GM18870 (cell line): ENCODE measurements around the gene CNTNAP2.
"Not testable (repeated sequence)": the region's sequence is repeated elsewhere in the genome, so short reads cannot be mapped to it uniquely, and the experiment has no call there.

ENCODE experiments used
- ATAC-seq: cut with Tn5 transposase; IDR thresholded peaks from one replicate; pipeline ENCODE4 v1.9.1; 2021; ENCODE audit warnings: moderate library complexity; ENCODE audit not compliant: unreplicated experiment

CNTNAP2 gene

DNA sequence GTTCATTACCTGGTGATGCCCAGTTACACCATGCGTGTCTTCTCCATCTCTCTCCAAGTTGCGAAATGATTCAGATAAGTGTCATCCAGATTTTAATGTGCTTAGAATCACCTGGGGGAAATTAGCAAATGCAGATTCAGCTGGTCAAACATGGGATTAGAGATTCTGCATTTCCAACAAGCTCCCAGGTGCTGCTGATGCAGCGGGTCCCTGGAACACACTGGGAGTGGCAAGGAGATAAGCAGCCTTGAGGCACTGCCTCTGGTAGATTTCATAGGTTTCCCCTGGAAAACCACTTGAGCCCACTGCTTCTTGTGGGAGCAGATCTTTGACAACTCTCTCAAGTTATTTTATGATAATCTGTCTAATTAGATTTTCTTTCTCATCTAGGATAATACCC is 2278.0 kb downstream of the CNTNAP2 start:
- ATAC-seq = no peak

DNA sequence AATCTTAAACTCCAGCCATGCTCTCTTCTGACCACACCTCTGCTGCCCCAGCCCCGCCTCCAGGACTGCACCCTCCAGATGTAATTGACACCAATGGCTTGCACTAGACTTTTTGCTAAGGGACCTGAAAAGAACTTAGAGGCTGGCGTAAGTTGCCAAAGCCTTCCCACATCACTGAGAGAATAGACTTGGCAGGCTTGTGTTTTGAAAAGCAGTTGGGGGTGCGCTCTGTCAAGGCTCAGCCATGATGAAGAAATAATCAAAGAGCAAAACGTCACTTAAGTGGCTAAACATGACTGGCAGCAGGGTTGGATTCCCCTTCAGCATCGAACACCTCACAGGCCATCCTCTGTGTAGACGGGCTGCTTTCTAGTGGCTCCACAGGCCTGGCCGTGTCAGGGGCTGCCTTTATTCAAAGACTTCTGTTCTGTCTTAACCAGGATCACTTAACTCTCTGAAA is 2278.8 kb downstream of the CNTNAP2 start:
- no peak for ATAC-seq

- no peak for ATAC-seq
Observed at GRCh38 chr7:148395990-148396716, 2279.6 kb downstream of the CNTNAP2 start.

DNA sequence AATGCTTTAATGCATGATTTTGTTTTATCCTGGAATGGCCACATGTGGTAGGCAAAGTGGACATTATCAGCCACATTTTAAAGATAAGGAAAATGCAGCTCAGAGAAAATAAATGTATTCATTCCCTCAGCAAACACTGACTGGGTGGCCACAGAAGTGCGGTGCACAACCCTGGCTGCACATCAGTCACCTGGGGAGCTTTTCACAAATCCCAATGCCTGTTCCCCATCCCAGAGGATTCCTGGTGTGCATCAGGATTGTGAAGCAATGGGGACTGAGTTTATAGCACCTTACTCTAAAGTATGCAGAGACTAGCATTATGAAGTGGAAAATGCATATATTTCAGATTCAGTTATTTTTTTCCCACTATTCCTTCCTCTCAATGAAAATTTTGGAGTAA is 2280.5 kb downstream of the CNTNAP2 start:
- ATAC-seq = no peak

- ATAC-seq = no peak
Observed at GRCh38 chr7:148397551-148397950, 2280.9 kb downstream of the CNTNAP2 start.

GRCh38 chr7:148397985-148398384 is 2281.4 kb downstream of the CNTNAP2 start:
- ATAC-seq = no peak

DNA sequence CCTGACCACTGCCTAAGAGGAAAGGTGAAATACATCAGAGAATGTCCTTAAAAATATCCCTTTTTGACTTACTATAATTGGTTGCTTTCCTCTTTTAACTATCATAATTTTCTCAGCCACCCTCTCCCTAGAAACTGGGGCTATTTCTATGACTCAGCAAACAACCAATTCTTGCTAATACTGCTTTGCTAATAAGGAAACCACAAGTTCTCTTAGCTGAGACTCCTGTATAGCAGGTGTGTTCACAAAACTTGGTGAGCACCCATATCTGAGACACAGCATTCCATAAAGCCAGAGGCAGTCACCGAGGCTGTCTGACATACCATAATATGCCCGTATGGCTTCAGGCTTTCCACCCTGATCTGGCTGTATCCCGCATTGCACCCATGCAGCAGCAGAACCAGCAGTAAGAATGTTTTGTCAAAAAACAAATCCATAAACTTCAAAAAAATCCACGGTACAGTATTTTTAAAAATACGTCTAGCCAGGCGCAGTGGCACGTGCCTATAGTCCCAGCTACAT is 2282.3 kb downstream of the CNTNAP2 start:
- peak; percentile 89 for ATAC-seq

- no peak for ATAC-seq
Observed at GRCh38 chr7:148400101-148400500, 2283.5 kb downstream of the CNTNAP2 start.

DNA sequence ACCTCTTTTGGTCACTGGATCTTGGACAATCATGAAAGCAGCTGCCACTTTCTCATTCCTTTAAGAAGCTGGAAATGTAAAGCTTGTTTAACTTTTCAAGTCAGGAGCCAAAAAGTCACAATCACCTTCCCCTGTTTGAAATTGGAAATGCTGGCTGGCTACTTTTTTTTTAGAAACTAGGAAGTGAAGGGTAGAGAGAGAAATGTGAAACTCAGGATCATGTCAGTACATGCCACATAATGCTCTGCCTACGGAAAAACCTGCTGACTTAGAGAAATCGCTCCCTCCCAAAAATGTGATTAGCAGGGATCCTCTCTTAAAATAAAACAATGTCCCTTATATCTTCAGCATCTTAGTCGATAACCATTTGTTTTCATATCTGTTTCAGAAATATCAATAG is 2285.6 kb downstream of the CNTNAP2 start:
- ATAC-seq = no peak

DNA sequence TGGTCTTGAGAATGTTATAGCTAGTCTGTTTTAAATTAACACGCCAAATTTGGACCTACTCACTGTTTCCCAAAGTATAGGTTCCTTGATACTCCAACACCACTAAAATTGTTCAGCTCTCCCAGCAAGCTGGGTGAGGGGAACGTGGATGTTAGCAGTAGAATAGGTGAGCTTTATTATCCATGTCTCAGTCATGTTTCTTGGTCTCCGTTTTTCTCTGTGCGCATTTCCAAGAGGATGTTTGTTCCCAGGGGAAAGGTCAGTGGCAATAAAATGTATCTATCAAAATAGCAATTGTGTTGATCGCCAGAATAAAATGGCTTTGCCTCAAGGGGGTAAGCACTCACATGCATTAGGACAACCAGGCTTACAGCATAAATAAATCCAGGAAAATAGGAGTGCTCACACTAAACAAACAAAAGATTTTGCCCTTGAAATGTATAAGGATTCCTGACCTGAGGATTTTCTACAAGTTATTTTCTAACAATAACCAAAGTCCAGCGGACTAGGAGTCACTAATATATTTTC is 2286.9 kb downstream of the CNTNAP2 start:
- ATAC-seq = no peak

- no peak for ATAC-seq
Observed at GRCh38 chr7:148408307-148408706, 2291.7 kb downstream of the CNTNAP2 start.

DNA sequence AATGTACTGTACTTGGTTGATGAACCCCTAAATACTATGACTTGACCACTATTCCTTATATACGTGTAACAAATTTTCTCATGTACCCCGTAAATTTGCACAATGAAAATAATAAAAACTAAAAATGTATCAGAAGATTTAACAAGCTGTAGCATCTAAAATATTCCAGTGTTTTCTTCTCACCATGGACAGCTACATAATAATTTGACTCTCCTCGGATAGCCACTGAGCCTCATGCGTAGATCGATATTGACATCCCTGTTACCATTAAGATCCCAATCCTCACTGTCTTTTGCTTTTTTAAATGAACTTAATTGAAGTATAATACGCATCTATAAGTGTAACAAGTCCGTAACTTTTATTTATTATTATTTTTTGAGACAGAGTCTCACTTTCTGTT is 2294.3 kb downstream of the CNTNAP2 start:
- no peak for ATAC-seq

DNA sequence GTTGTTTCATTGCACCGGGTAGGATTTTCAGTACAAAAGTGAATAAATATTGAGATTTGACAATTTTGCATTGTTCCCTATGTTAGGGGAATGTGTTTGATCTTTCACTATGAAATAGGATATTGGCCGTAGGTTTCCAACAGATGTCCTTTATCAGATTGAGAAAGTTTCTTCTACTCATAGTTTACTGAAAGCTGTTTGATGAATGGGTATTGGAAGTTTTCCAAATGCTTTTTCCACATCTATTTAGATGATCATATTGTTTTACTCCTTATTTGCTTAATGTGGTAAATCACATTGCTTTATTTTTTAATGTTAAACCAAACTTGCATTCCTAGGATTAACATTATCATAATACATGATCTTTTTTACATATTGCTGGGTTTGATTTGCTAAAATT is 2296.1 kb downstream of the CNTNAP2 start:
- ATAC-seq = no peak

GRCh38 chr7:148419856-148420832 is 2303.5 kb downstream of the CNTNAP2 start:
- peak; percentile 98 for ATAC-seq

DNA sequence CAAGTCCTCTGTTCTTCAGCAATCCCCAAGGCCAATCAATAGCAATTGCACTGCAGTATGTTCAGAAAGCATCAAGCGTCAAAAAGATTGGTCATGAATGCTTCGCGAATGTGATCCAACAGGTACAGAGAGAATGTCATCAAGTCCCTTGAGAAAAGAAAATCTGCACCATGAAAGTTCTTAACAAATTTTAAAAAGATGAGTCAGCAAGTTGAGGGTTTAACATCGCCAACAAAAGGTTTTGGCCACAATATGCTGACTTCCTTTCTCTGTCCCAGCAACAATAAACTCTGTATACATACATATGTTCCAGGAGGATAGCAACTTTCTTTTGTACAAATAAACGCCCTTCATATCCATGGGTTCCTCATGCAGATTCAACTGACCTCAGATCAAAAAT is 2305.4 kb downstream of the CNTNAP2 start:
- ATAC-seq = no peak

DNA sequence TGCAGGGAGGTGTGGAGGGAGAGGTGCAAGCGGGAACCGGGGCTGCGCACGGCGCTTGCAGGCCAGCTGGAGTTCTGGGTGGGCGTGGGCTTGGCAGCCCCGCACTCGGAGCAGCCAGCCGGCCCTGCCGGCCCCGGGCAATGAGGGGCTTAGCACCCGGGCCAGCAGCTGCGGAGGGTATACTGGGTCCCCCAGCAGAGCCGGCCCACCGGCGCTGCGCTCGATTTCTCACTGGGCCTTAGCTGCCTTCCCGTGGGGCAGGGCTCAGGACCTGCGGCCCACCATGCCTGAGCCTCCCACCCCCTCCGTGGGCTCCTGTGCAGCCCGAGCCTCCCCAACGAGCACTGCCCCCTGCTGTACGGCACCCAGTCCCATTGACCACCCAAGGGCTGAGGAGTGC is 2309.8 kb downstream of the CNTNAP2 start:
- not testable (repeated sequence) for ATAC-seq

- ATAC-seq = not testable (repeated sequence)
Observed at GRCh38 chr7:148430690-148431089, 2314.1 kb downstream of the CNTNAP2 start.

DNA sequence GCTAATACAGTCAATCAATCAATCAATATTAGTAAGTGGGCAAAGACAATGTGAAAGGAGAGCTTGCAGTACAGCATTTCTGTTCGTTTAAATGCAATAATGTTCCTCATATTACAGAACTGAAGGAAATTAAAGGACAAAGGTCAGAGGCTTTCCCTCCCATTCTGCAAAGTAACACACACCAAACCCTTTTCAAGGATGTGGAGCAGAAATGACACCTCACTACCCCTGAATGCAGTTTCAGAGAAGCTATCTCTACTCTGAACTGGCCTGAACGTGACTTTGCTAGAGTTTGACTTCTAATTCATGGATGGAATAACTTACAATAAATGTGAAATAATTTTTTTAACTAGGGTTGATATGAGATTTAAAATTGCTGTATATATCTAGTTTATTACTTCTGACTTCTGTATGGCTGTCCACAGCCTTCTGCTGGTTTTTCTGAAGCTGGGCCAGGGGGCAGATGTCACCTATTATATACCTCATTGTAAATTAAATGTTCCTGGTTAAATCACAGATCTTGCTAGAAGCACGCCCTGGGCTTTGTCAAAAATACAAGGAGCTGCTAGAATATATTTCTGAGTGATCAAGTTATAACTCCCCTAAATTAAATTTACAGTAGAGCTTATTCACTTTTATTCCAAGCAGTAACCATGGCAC is 2317.1 kb downstream of the CNTNAP2 start:
- no peak for ATAC-seq

DNA sequence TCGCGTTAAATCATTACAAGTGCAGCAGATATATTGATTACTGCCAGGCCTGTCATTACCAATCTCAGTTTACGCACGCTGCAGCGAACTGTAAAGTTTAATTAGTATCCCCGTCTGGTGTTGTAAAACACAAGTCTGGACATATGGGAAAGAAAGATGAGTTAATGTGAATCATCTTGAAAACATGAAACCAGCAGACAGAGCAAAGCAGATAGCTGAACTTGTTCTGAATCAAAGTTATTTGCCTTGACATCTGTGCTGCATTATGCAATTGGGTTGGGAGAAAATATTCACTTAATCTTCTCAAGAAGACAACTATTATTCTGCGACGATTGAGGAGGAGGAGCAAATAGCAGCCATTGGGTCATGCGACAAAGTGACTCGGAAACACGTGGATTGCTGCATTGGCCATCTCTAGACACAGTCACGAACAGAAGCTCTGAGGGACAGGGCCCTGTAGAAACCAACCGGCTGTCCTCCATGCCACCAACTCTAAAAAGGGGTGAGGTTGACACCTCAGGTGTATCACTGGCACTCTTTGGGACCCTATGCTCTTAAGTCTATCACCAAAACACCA is 2317.7 kb downstream of the CNTNAP2 start:
- ATAC-seq = no peak

- no peak for ATAC-seq
Observed at GRCh38 chr7:148434887-148435286, 2318.3 kb downstream of the CNTNAP2 start.
